SK-N-MC (cell line): ENCODE measurements around the gene LCN9.

ENCODE experiments used
- EZH2 ChIP-seq: fragments of 200-600 bp; sonication (generic); IDR thresholded peaks from one replicate; pipeline ENCODE4 v1.6.1; 2017; ENCODE audit warnings: antibody characterized with exemption
- FOXP2 ChIP-seq: optimal IDR thresholded peaks from 2 replicates; pipeline ENCODE3; 2011; ENCODE audit warnings: mild to moderate bottlenecking, moderate library complexity; ENCODE audit not compliant: insufficient read depth; ENCODE audit errors: extremely low read length, control extremely low read depth
- POLR2AphosphoS5 ChIP-seq: IDR thresholded peaks from 2 replicates; pipeline ENCODE4 v1.6.1; 2012; ENCODE audit warnings: mild to moderate bottlenecking, low read depth, low read length, borderline replicate concordance

- TF ChIP-seq POLR2AphosphoS5 (no peak), EZH2 (no peak), FOXP2 (no peak)
Observed at GRCh38 chr9:135659252-135659651, 3.9 kb upstream of the LCN9 start.
